A673 (cell line): Measurements from ENCODE around the gene ILF3. TPM values are rescaled to one million over a fixed set of nuclear protein-coding genes. Genes with fewer than 3 reads are reported as not detected.
A peak's percentile ranks its signal among the peaks of the same experiment; 100 is the strongest.

Experiments used
- BruUV-seq: library from RNA; stranded (reverse); fragments of 400-500 nt; replicated peaks from 2 replicates; lab custom pipeline; 2021; lab: Mats Ljungman, UMichigan
- CTCF ChIA-PET: fragments of 300-600 bp; sonication (Branson Sonifier 250); formaldehyde crosslinking; loops from one replicate; lab custom pipeline; 2022; ENCODE audit warnings: antibody characterized with exemption; lab: Charles Lee
- POLR2A ChIA-PET: fragments of 300-600 bp; sonication (Branson Sonifier 250); formaldehyde crosslinking; loops from one replicate; lab custom pipeline; 2022; ENCODE audit warnings: antibody characterized with exemption; ENCODE audit not compliant: low non-redundant PET; lab: Charles Lee
- DNase-seq: peaks from one replicate; pipeline ENCODE4 v3.0.0-alpha.2; 2015; ENCODE audit warnings: low spot score
- H3K27ac ChIP-seq: fragments of 200-600 bp; sonication (generic); 2 replicates; pipeline ENCODE4 v1.5.1; 2016; ENCODE audit warnings: mixed run types, low read depth, mild to moderate bottlenecking, mixed read lengths, antibody characterized with exemption, low read length; ENCODE audit not compliant: poor library complexity, severe bottlenecking
- H3K27me3 ChIP-seq: fragments of 200-600 bp; sonication (generic); replicated peaks from 2 replicates; pipeline ENCODE4 v1.6.1; 2017; ENCODE audit warnings: mixed run types, low read depth, mild to moderate bottlenecking, mixed read lengths, antibody characterized with exemption, low read length; ENCODE audit not compliant: insufficient read depth, poor library complexity
- H3K36me3 ChIP-seq: fragments of 200-600 bp; sonication (generic); 2 replicates; pipeline ENCODE4 v1.6.1; 2016; ENCODE audit warnings: mixed run types, mild to moderate bottlenecking, mixed read lengths, antibody characterized with exemption, low read length; ENCODE audit not compliant: insufficient read depth, poor library complexity, severe bottlenecking
- H3K4me1 ChIP-seq: fragments of 200-600 bp; sonication (generic); 2 replicates; pipeline ENCODE4 v1.6.1; 2017; ENCODE audit warnings: mixed run types, mild to moderate bottlenecking, mixed read lengths, antibody characterized with exemption, low read length; ENCODE audit not compliant: insufficient read depth, poor library complexity, severe bottlenecking
- H3K4me3 ChIP-seq: fragments of 200-600 bp; sonication (generic); 2 replicates; pipeline ENCODE4 v1.5.1; 2016; ENCODE audit warnings: low read depth, mixed run types, mild to moderate bottlenecking, mixed read lengths, low read length; ENCODE audit not compliant: poor library complexity, severe bottlenecking
- H3K9me3 ChIP-seq: fragments of 200-600 bp; sonication (generic); 2 replicates; pipeline ENCODE4 v1.6.1; 2016; ENCODE audit warnings: mixed run types, low read depth, mild to moderate bottlenecking, mixed read lengths, antibody characterized with exemption, low read length; ENCODE audit not compliant: poor library complexity, severe bottlenecking
- EZH2 ChIP-seq: fragments of 200-600 bp; sonication (generic); IDR thresholded peaks from 2 replicates; pipeline ENCODE4 v1.6.1; 2017; ENCODE audit warnings: borderline replicate concordance, low read depth, mild to moderate bottlenecking, mixed read lengths, antibody characterized with exemption, low read length; ENCODE audit not compliant: poor library complexity, severe bottlenecking
- intact Hi-C: fragments of 100-400 bp; cut with micrococcal nuclease; formaldehyde crosslinking; loops from one replicate; pipeline ENCODE4 v1.10.0; 2022; ENCODE audit not compliant: unreplicated experiment
- total RNA-seq: library from RNA; stranded (reverse); gene quantifications from 2 replicates; pipeline ENCODE4 v1.2.3, GENCODE V29; 2021
- TF ChIP-seq, protein P1 (sequence below): fragments of 300-800, 200-600 bp; sonication (generic); conservative IDR thresholded peaks from 2 replicates; pipeline ENCODE4 v1.5.1; 2017; ENCODE audit warnings: low read depth, mild to moderate bottlenecking, antibody characterized with exemption, low read length, moderate library complexity, mixed read lengths

ILF3 gene
- total RNA-seq, 1 experiment from 2014 or later, result 683 TPM

DNA sequence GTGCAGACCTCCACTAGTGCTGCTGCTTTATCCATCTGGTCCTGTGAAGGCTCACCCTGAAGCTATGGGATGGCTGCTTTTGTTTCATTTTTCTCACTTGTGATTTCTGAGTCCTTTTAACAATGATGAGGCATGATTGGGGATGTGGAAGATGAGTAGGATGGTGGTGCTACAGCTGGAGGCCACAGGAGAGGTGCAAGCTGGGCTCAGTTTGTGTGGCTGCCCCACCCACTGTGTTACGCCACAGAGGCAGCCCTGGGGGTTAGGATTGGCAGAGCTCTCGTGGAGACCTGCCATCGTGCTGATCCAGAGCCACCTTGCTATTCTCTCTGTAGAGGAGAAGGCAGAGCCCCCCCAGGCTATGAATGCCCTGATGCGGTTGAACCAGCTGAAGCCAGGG lies 27.5 kb downstream of the ILF3 start:
- Histone ChIP-seq H3K27ac (peak overlapping the region; percentile 30), H3K9me3 (no peaks in the 10 kb centered on the region), H3K27me3 (no peaks in the 10 kb centered on the region), H3K4me3 (no peak overlapping the region), H3K36me3 (peaks cover 100% of the 10 kb centered on the region), H3K4me1 (no peaks in the 10 kb centered on the region)
- ChIA-PET POLR2A (no interaction called here), CTCF (interaction anchor here (0.6 kb wide), 1 partner anchor 261 kb away, joined by 3 read pairs; no protein-coding TSS in a partner anchor)
- no peak for DNase-seq
- no peak for TF ChIP-seq EZH2
- TF ChIP-seq, protein P1, sequence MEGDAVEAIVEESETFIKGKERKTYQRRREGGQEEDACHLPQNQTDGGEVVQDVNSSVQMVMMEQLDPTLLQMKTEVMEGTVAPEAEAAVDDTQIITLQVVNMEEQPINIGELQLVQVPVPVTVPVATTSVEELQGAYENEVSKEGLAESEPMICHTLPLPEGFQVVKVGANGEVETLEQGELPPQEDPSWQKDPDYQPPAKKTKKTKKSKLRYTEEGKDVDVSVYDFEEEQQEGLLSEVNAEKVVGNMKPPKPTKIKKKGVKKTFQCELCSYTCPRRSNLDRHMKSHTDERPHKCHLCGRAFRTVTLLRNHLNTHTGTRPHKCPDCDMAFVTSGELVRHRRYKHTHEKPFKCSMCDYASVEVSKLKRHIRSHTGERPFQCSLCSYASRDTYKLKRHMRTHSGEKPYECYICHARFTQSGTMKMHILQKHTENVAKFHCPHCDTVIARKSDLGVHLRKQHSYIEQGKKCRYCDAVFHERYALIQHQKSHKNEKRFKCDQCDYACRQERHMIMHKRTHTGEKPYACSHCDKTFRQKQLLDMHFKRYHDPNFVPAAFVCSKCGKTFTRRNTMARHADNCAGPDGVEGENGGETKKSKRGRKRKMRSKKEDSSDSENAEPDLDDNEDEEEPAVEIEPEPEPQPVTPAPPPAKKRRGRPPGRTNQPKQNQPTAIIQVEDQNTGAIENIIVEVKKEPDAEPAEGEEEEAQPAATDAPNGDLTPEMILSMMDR, result no peak
- BruUV-seq, result no TSS peak
- intact Hi-C loops, result no loop called here

GRCh38 chr19:10682397-10683063 lies 28.4 kb downstream of the ILF3 start:
- Histone ChIP-seq H3K9me3 (no peaks in the 10 kb centered on the region), H3K4me1 (no peaks in the 10 kb centered on the region), H3K4me3 (no peak overlapping the region), H3K27ac (peak overlapping the region; percentile 30), H3K36me3 (peaks cover 100% of the 10 kb centered on the region), H3K27me3 (no peaks in the 10 kb centered on the region)
- TF ChIP-seq, protein P1, result no peak
- TF ChIP-seq EZH2, result no peak
- DNase-seq, result no peak
- intact Hi-C loops, result no loop called here
- no TSS peak for BruUV-seq
- ChIA-PET POLR2A (no interaction called here), CTCF (interaction anchor here (1.0 to 1.4 kb wide), 2 partner anchors 17 to 101 kb away, joined by 3 to 4 read pairs; no protein-coding TSS in a partner anchor)

GRCh38 chr19:10683064-10683426 lies 28.9 kb downstream of the ILF3 start:
- intact Hi-C loops, result no loop called here
- Histone ChIP-seq H3K4me1 (no peaks in the 10 kb centered on the region), H3K27me3 (no peaks in the 10 kb centered on the region), H3K36me3 (peaks cover 100% of the 10 kb centered on the region), H3K27ac (peak overlapping the region; percentile 30), H3K4me3 (no peak overlapping the region), H3K9me3 (no peaks in the 10 kb centered on the region)
- POLR2A ChIA-PET, result no interaction called here
- DNase-seq, result peak; percentile 56
- BruUV-seq, result no TSS peak
- CTCF ChIA-PET, result interaction anchor here (1.0 to 1.4 kb wide), 2 partner anchors 17 to 102 kb away, joined by 3 to 4 read pairs; no protein-coding TSS in a partner anchor
- TF ChIP-seq, protein P1, result no peak
- TF ChIP-seq EZH2, result no peak
